Right lobe of liver (tissue), 4 donors: ENCODE data around the gene ARHGAP23.

Experiments used
- CTCF ChIP-seq, 4 donors: fragments of 200-600 bp in 3 of 4; fragments of 450-650 bp in 1 of 4; IDR thresholded peaks; one replicate each; pipeline versions ENCODE4 v1.5.1 to v1.8.0; 2016 to 2022; ENCODE audit warnings: antibody characterized with exemption in 4 of 4, mild to moderate bottlenecking in 2 of 4
- POLR2A ChIP-seq: fragments of 450-650 bp; IDR thresholded peaks from one replicate; pipeline ENCODE4 v1.6.1; 2017; ENCODE audit warnings: antibody characterized with exemption, mild to moderate bottlenecking
- donor health status: DM: no; HTN: no; CAD: no.
- donor health status: DM: no; HTN: no; CAD: no.
- donor health status: DM: no; HTN: yes; CAD: no.

- no peak for TF ChIP-seq POLR2A
- no peak for TF ChIP-seq CTCF (IDR thresholded peaks at IDR 0.05)
Measured at GRCh38 chr17:38443356-38444031, 15.2 kb downstream of the ARHGAP23 start.
